Esophagus muscularis mucosa (tissue), 4 donors: ENCODE data around the gene ZNF862. TPM values are rescaled to one million over a fixed set of nuclear protein-coding genes. Genes with fewer than 3 reads are reported as not detected.

Experiments used
- DNase-seq: peaks from one replicate; pipeline ENCODE4 v3.0.0-alpha.2; 2017; ENCODE audit errors: extremely low spot score
- H3K27ac ChIP-seq, 4 donors: fragments of 200-600 bp; sonication (generic); replicated peaks in 1 of 4; 1 replicate in 3 of 4; 2 replicates in 1 of 4; pipeline ENCODE4 v1.5.1; 2016 to 2019; ENCODE audit warnings: mild to moderate bottlenecking in 1 of 4
- H3K27me3 ChIP-seq, 4 donors: fragments of 200-600 bp; sonication (generic); one replicate each; pipeline versions ENCODE4 v1.5.1 to v1.6.0; 2016 to 2019
- H3K36me3 ChIP-seq, 4 donors: fragments of 200-600 bp; sonication (generic); one replicate each; pipeline ENCODE4 v1.5.1; 2016 to 2019
- H3K4me1 ChIP-seq, 4 donors: fragments of 200-600 bp; sonication (generic); one replicate each; pipeline ENCODE4 v1.5.1; 2016 to 2019
- H3K4me3 ChIP-seq, 4 donors: fragments of 200-600 bp; sonication (generic); 1 replicate in 2 of 4; 2 replicates in 2 of 4; pipeline ENCODE4 v1.5.1; 2016 to 2019; ENCODE audit warnings: mild to moderate bottlenecking in 4 of 4, moderate library complexity in 1 of 4
- H3K9me3 ChIP-seq, 4 donors: fragments of 200-600 bp; sonication (generic); 1 replicate in 3 of 4; 2 replicates in 1 of 4; pipeline ENCODE4 v1.5.1; 2016 to 2019
- EP300 ChIP-seq: sonication (generic); formaldehyde crosslinking; IDR thresholded peaks from one replicate; pipeline ENCODE4 v1.6.1; 2017; ENCODE audit warnings: antibody characterized with exemption
- POLR2A ChIP-seq: fragments of 450-650 bp; IDR thresholded peaks from one replicate; pipeline ENCODE4 v1.6.1; 2017; ENCODE audit warnings: antibody characterized with exemption, moderate library complexity, mild to moderate bottlenecking, low read depth
- POLR2AphosphoS5 ChIP-seq, 2 donors: sonication (generic); formaldehyde crosslinking; IDR thresholded peaks; one replicate each; pipeline ENCODE4 v1.6.1; 2017; ENCODE audit warnings: antibody characterized with exemption in 2 of 2
- WGBS: methylation state at CpG from one replicate; pipeline ENCODE4 v1.1.5; 2018; 5-methylcytosine and 5-hydroxymethylcytosine counted together
- intact Hi-C: fragments of 100-400 bp; cut with DNase I; formaldehyde crosslinking; loops from one replicate; pipeline ENCODE4 v1.15.1; 2023
- total RNA-seq, 4 donors: library from RNA; depleted of rRNA; stranded (reverse); fragments of >200 nt; gene quantifications; one replicate each; pipeline versions ENCODE4 v1.1.0 to v1.2.1, GENCODE V29; 2016
- TF ChIP-seq, protein P1 (sequence below), 3 experiments: fragments of 200-600 bp in 2 of 3; fragments of 450-650 bp in 1 of 3; sonication (generic) in 2 of 3; IDR thresholded peaks; one replicate each; pipeline ENCODE4 v1.5.1; 2017 to 2019; ENCODE audit warnings: antibody characterized with exemption in 3 of 3, mild to moderate bottlenecking in 2 of 3, moderate library complexity in 1 of 3

Gene ZNF862
- total RNA-seq, 4 donors from 2014 or later = 9.1 to 17.1 (median 13.3) TPM

GRCh38 chr7:149868623-149869290, 30.6 kb downstream of the ZNF862 start:
- Histone ChIP-seq H3K27me3 (no peaks in the 10 kb centered on the region), H3K36me3 (peaks cover 12 to 61% (median 33%) of the 10 kb centered on the region in 4 donors), H3K4me1 (peaks cover 12 to 22% (median 13%) of the 10 kb centered on the region in 4 donors), H3K27ac (no peak overlapping the region), H3K9me3 (no peaks in the 10 kb centered on the region), H3K4me3 (no peak overlapping the region)
- intact Hi-C loops = no loop called here
- WGBS = 74% methylated on average over 3 of the region's 7 CpGs
- DNase-seq = no peak
- TF ChIP-seq, protein P1, sequence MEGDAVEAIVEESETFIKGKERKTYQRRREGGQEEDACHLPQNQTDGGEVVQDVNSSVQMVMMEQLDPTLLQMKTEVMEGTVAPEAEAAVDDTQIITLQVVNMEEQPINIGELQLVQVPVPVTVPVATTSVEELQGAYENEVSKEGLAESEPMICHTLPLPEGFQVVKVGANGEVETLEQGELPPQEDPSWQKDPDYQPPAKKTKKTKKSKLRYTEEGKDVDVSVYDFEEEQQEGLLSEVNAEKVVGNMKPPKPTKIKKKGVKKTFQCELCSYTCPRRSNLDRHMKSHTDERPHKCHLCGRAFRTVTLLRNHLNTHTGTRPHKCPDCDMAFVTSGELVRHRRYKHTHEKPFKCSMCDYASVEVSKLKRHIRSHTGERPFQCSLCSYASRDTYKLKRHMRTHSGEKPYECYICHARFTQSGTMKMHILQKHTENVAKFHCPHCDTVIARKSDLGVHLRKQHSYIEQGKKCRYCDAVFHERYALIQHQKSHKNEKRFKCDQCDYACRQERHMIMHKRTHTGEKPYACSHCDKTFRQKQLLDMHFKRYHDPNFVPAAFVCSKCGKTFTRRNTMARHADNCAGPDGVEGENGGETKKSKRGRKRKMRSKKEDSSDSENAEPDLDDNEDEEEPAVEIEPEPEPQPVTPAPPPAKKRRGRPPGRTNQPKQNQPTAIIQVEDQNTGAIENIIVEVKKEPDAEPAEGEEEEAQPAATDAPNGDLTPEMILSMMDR (IDR thresholded peaks at IDR 0.05) = no peak
- TF ChIP-seq POLR2A (no peak), EP300 (no peak), POLR2AphosphoS5 (IDR thresholded peaks at IDR 0.05) (no peak)

DNA sequence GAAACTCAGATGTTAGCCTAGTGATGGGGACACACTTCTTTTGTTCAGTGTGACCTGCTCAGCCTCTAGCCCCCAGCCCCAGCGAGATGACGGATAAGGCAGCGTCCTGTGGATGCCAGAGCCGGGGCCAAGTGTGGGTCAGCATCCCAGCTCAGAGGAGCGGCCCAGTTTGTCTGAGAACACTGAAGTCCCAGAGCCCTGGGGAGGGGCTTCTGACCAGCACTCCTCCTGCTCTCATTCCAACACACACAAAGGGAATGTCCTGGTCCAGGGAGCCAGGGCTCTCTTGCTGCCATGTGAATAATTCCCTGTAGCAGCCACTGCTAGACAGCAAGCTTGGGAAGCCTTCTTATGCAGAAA, 31.1 kb downstream of the ZNF862 start:
- Histone ChIP-seq H3K4me1 (peaks cover 15 to 27% (median 18%) of the 10 kb centered on the region in 4 donors), H3K27ac (no peak overlapping the region), H3K36me3 (peaks cover 8 to 56% (median 28%) of the 10 kb centered on the region in 4 donors), H3K27me3 (no peaks in the 10 kb centered on the region), H3K9me3 (no peaks in the 10 kb centered on the region), H3K4me3 (no peak overlapping the region)
- DNase-seq = no peak
- intact Hi-C loops = no loop called here
- 80% methylated on average over 1 of the region's 5 CpGs for WGBS
- TF ChIP-seq POLR2A = no peak

DNA sequence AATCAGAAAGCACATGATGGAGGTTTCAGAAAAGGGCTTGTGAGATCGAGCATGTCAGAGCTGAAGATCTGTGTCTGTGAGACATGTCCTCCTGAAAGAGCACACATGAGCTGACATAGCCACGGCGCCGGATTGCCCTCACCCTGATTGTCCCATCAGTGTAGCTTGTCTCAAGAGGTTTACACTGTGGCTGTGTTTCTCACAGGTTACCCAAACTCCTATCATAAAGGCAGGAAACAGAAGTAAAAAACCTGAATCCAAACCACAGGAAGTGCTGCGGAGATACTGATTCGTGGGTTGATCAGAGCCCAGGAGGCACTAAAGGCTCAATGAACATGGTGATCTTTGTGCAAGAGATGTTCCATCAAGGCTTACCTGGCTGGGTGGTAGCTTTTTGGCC, 31.7 kb downstream of the ZNF862 start:
- H3K9me3 ChIP-seq = no peaks in the 10 kb centered on the region
- TF ChIP-seq EP300 (no peak), POLR2A (no peak), POLR2AphosphoS5 (IDR thresholded peaks at IDR 0.05) (no peak)
- TF ChIP-seq, protein P1 (IDR thresholded peaks at IDR 0.05) = no peak
- no peak overlapping the region for H3K4me3 ChIP-seq
- no peak for DNase-seq
- H3K27me3 ChIP-seq = no peaks in the 10 kb centered on the region
- intact Hi-C loops = loop anchor here (5.0 kb wide), 1 partner anchor 33 kb away; the partner anchor contains the start of gene ZNF862
- H3K27ac ChIP-seq = no peak overlapping the region
- WGBS = 86% methylated on average over 6 of the region's 6 CpGs
- peaks cover 2 to 50% (median 22%) of the 10 kb centered on the region in 4 donors for H3K36me3 ChIP-seq
- peaks cover 21 to 32% (median 23%) of the 10 kb centered on the region in 4 donors for H3K4me1 ChIP-seq

- no peak overlapping the region for H3K27ac ChIP-seq
- DNase-seq = no peak
- H3K4me3 ChIP-seq = no peak overlapping the region
- intact Hi-C loops = loop anchor here (5.0 kb wide), 1 partner anchor 33 kb away; the partner anchor contains the start of gene ZNF862
- H3K9me3 ChIP-seq = no peaks in the 10 kb centered on the region
- no peaks in the 10 kb centered on the region for H3K27me3 ChIP-seq
- peaks cover 0 to 46% (median 18%) of the 10 kb centered on the region in 4 donors for H3K36me3 ChIP-seq
- TF ChIP-seq, protein P1 (IDR thresholded peaks at IDR 0.05) = no peak
- TF ChIP-seq EP300 (no peak), POLR2AphosphoS5 (IDR thresholded peaks at IDR 0.05) (no peak), POLR2A (no peak)
- H3K4me1 ChIP-seq = peaks cover 22 to 35% (median 25%) of the 10 kb centered on the region in 4 donors
- 93% methylated on average over 3 of the region's 3 CpGs for WGBS
These were observed 32.1 kb downstream of the ZNF862 start for GRCh38 chr7:149870274-149870673.

GRCh38 chr7:149870701-149871483, 32.7 kb downstream of the ZNF862 start:
- no peak overlapping the region for H3K4me3 ChIP-seq
- H3K9me3 ChIP-seq = no peaks in the 10 kb centered on the region
- H3K36me3 ChIP-seq = peaks cover 0 to 40% (median 14%) of the 10 kb centered on the region in 4 donors
- H3K27ac ChIP-seq = no peak overlapping the region
- H3K4me1 ChIP-seq = peaks cover 22 to 35% (median 25%) of the 10 kb centered on the region in 4 donors
- intact Hi-C loops = loop anchor here (5.0 kb wide), 1 partner anchor 34 kb away; the partner anchor contains the start of gene ZNF862
- no peak for TF ChIP-seq EP300
- TF ChIP-seq POLR2A = no peak
- TF ChIP-seq, protein P1 (IDR thresholded peaks at IDR 0.05) = no peak
- no peak for TF ChIP-seq POLR2AphosphoS5 (IDR thresholded peaks at IDR 0.05)
- WGBS = 85% methylated on average over 12 of the region's 12 CpGs
- no peak for DNase-seq
- H3K27me3 ChIP-seq = no peaks in the 10 kb centered on the region
